Glutamatergic neuron (in vitro differentiated cells): Measurements from ENCODE around the gene CATSPER4. TPM values are rescaled to one million over a fixed set of nuclear protein-coding genes. Genes with fewer than 3 reads are reported as not detected.

Experiments
- DNase-seq: peaks from one replicate; pipeline ENCODE4 v3.0.0; 2022
- H3K27ac Mint-ChIP-seq: one replicate; pipeline ENCODE4 v1.8.0; 2020; ENCODE audit warnings: mild to moderate bottlenecking, mixed read lengths, inconsistent platforms; ENCODE audit not compliant: unreplicated experiment
- H3K27me3 Mint-ChIP-seq: one replicate; pipeline ENCODE4 v1.8.0; 2020; ENCODE audit warnings: mild to moderate bottlenecking, moderate library complexity, mixed read lengths, inconsistent platforms; ENCODE audit not compliant: unreplicated experiment
- H3K36me3 Mint-ChIP-seq: one replicate; pipeline ENCODE4 v1.8.0; 2020; ENCODE audit warnings: mild to moderate bottlenecking, mixed read lengths, inconsistent platforms; ENCODE audit not compliant: unreplicated experiment
- H3K4me1 Mint-ChIP-seq: one replicate; pipeline ENCODE4 v1.8.0; 2020; ENCODE audit warnings: mild to moderate bottlenecking, low read depth, mixed read lengths, inconsistent platforms; ENCODE audit not compliant: unreplicated experiment
- H3K4me3 Mint-ChIP-seq: one replicate; pipeline ENCODE4 v1.8.0; 2020; ENCODE audit warnings: mild to moderate bottlenecking, mixed read lengths, inconsistent platforms; ENCODE audit not compliant: unreplicated experiment
- H3K9me3 Mint-ChIP-seq: one replicate; pipeline ENCODE4 v1.8.0; 2020; ENCODE audit warnings: mild to moderate bottlenecking, moderate library complexity, mixed read lengths, inconsistent platforms; ENCODE audit not compliant: unreplicated experiment
- CTCF ChIP-seq: fragments of 200-600 bp; sonication (generic); IDR thresholded peaks from one replicate; pipeline ENCODE4 v1.5.0; 2021; ENCODE audit not compliant: partially characterized antibody, unreplicated experiment
- total RNA-seq: library from RNA; stranded (reverse); fragmentation: NEBNext Ultra II Directional; extraction: Animal tissue kit (Norgen Biotek cat#: 25700); gene quantifications from one replicate; pipeline ENCODE4 v1.2.1, GENCODE V29; 2021; ENCODE audit not compliant: unreplicated experiment

Gene CATSPER4
- total RNA-seq, 1 donor from 2014 or later = not detected

- no peak for TF ChIP-seq CTCF
- Mint-ChIP-seq H3K27ac (peak overlapping the region; percentile 68), H3K4me3 (peak overlapping the region; percentile 38), H3K27me3 (peaks cover 7% of the 10 kb centered on the region), H3K9me3 (peaks cover 4% of the 10 kb centered on the region), H3K4me1 (peaks cover 21% of the 10 kb centered on the region), H3K36me3 (no peaks in the 10 kb centered on the region)
- peak; percentile 62 for DNase-seq
Measured at GRCh38 chr1:26203642-26204318, 13.4 kb downstream of the CATSPER4 start.

DNA sequence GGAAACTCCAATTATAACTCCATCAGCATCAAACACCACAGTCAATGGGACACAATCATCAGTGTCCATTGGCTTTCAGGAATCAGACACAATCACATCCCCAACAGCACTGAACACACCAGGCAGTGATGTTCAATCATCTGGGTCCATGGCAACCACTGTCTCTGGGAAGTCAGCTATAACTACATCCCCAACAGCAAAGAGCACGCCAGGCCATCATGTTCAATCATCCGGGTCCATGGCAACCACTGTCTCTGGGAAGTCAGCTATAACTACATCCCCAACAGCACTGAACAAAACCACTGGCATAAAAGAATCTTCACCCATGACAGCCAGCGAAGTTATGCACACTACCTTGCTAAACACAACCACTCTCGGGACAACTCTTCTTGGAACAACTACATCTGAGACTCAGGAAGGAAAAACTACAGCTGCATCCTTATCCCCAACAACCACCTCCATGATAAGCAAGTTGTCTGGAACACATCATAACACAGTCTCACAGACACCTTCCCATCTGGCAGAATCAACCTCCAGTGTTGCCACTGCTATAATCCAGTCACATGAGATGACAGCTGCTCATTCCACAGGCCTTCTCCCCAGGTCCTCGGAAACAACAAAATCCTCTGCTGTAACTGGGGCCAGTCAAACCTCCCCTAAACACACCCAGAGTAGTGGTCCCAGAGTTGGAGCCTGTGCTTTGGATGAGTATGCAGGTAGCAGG, 19.9 kb downstream of the CATSPER4 start:
- no peaks in the 10 kb centered on the region for H3K9me3 Mint-ChIP-seq
- H3K4me1 Mint-ChIP-seq = peaks cover 13% of the 10 kb centered on the region
- H3K27ac Mint-ChIP-seq = no peak overlapping the region
- no peaks in the 10 kb centered on the region for H3K27me3 Mint-ChIP-seq
- H3K36me3 Mint-ChIP-seq = no peaks in the 10 kb centered on the region
- DNase-seq = no peak
- TF ChIP-seq CTCF = no peak
- H3K4me3 Mint-ChIP-seq = no peak overlapping the region

- Mint-ChIP-seq H3K27ac (no peak overlapping the region), H3K4me3 (no peak overlapping the region), H3K4me1 (peaks cover 11% of the 10 kb centered on the region), H3K27me3 (no peaks in the 10 kb centered on the region), H3K36me3 (no peaks in the 10 kb centered on the region), H3K9me3 (no peaks in the 10 kb centered on the region)
- DNase-seq = no peak
- TF ChIP-seq CTCF = no peak
Measured at GRCh38 chr1:26212726-26213125, 22.3 kb downstream of the CATSPER4 start.

DNA sequence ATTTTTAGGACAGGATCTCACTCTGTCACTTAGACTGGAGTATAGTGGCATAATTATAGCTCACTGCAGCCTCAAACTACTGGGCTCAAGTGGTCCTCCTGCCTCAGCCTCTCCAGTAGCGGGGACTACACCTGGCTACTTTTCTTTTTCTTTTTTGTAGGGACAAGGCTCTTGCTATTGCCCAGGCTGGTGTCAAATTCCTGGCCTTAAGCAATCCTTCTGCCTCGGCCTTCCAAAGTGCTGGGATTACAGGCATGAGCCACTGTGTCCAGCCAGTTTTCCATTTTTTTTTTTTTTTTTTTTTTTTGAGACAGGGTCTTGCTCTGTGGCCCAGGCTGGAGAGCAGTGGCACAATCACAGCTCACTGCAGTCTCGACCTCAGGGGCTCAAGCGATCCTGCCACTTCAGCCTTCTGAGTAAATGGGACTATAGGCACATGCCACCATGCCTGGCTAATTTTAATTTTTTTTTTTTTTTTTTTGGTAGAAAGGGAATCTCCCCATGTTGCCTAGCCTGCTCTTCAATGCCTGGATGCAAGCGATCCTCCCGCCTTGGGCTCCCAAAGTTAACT, 23.0 kb downstream of the CATSPER4 start:
- no peak overlapping the region for H3K27ac Mint-ChIP-seq

More for the DNA sequence above, 23.0 kb downstream of the CATSPER4 start:
- no peak for DNase-seq
- Mint-ChIP-seq H3K27me3 (no peaks in the 10 kb centered on the region), H3K36me3 (no peaks in the 10 kb centered on the region), H3K9me3 (no peaks in the 10 kb centered on the region), H3K4me3 (no peak overlapping the region), H3K4me1 (peaks cover 11% of the 10 kb centered on the region)
- no peak for TF ChIP-seq CTCF
